DMS53 treated with DMSO at 0.1 percent for 48 hours (cell line): ENCODE results near the gene MTCL3.
A peak's percentile ranks its signal among the peaks of the same experiment; 100 is the strongest.

Source experiments
- DNase-seq: peaks from one replicate; lab custom pipeline; 2025; ENCODE audit not compliant: unreplicated experiment; lab: John Stamatoyannopoulos, UW

MTCL3 gene

GRCh38 chr6:127475135-127475822 is 43.9 kb downstream of the MTCL3 start:
- DNase-seq = no peak

- DNase-seq = no peak
Measured at GRCh38 chr6:127471379-127472255, 47.5 kb downstream of the MTCL3 start.

DNA sequence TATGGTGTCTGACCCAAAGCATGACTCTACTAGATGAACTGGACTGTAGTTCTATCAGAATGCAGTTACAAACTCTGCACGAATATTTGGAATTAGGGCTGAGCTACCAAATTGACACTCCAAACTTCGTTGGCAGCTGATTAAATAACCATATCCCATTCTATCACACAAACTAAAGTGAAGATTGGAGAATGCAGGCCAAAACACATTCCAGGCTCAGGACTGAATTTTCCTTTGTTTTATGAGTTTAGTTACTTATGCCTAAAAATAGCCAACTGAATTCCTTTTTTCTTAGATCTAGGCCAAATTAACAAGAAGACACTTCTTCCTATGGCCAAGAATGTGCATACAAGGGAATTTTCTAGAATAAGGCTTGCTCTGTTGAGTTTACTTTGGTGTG is 50.2 kb downstream of the MTCL3 start:
- no peak for DNase-seq

DNA sequence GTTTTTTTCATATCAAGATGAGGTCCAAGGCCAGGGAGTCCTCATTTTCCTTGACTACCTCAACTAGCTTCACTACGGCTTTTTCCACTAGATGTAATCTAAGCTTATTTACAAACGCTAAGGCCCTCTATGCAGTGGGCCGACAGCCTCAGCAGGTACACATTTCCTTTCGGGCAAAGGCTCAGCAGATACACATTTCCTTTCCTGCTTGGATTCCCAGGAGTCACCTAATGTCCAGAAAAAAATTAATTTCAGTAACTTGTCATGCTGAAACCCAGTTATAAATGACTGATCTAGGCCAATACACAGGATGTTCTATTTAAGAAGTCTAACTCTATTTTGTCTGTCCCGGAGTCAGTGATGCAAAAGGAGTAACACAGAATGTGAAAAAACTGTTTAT is 52.7 kb downstream of the MTCL3 start:
- DNase-seq = no peak

DNA sequence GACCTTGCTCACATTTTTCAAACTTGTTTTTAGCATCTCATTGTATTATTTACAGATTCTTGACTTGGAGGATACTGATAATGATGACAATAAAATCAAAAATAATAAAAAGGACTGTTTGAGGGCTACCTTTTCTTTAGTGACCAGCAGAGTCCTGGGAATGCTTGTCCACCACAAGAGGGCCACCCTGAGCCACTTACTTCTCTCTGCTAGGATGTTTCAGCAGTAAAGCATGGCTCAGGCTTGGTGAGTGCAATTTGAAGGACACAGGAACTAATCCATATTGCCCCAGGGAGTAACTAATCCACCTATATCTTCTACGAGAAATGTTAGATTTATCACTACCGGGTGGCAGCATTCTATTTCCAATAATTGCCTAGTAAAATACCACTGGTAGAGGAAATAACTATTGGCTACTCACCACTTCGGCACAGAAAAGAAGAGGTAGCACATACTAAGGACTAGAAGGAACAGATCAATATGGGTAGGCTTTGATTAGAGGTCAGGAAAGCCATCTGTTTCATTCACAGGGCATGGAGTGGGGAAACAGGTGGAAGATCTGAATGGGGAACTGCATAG is 54.2 kb downstream of the MTCL3 start:
- DNase-seq = peak; percentile 21

DNA sequence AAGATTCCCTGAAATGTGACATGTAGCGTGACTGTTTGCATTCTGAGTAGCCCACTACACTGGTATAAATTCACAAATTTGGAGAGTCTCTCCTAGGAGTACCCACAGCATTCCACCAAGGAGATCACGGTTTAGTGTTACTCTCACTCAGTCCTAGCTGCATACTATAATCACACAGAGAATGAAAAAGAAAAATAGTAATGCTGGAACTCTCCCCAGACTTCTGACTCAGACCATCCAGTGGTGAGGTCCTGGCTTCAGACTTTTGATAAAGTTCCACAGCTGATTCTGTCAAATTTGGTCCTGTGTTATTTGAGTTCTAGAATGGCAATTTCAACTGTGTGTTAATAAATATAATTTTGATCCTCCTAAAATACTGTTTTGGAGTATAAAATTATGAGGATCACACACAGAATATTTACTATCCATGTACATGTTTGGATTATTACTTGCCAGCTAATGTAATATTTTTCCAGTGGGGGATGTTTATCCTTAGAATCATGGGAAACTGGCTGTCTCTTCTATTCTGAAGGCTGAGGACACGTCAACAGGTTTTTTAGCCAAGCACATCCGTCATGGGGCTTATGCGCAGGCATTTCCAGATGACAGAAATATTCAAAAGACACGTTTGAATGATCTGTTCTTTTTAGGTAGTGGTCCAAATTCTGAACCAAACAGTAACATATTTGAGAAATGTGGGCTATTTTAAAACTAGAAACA is 54.8 kb downstream of the MTCL3 start:
- DNase-seq = no peak

- no peak for DNase-seq
Measured at GRCh38 chr6:127463056-127463455, 56.1 kb downstream of the MTCL3 start.

- no peak for DNase-seq
Measured at GRCh38 chr6:127462376-127462775, 56.8 kb downstream of the MTCL3 start.

DNA sequence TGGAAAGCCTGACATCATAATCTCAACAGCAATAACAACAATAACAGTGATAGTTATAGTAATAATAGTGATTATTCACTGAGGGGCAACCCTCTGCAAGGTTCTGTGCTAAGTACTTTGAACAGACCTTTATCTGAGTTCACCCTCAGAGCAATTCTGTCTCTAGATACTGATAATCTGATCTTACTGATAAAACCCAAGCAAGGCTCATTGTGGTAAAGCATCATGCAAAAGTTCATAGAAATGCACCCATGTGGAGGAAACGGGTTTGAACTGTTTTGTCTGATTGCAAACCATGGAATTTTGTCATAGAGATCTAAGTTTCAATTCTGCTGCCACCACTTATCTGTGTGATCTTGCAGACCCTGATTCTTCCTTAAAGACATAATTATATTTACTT is 58.7 kb downstream of the MTCL3 start:
- DNase-seq = no peak

GRCh38 chr6:127459231-127459641 is 59.9 kb downstream of the MTCL3 start, which contains the start of gene KIAA0408:
Gene KIAA0408 (minus strand): TSS chr6:127459389. CDS start chr6:127453981, 5,408 bp downstream.
- no peak for DNase-seq

DNA sequence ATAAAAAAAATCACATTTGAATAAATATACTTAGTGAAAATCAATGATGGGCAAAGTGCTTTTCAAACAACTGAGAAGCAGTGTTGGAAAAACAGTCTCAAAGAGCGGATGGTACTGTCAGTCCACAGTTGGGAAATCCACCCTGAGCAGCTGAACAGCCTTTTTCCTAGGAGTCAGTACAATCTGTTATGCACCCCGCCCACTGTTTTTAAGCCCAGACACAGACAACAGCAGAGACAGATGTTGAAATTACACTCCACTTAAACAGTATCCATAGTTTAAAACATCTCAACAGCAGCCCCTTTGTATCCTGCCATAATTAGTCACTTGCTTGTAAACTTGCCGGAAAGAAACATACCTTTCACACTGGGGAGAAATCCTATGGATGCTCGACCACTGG is 60.3 kb downstream of the MTCL3 start:
- no peak for DNase-seq

GRCh38 chr6:127458222-127458621 is 60.9 kb downstream of the MTCL3 start:
- no peak for DNase-seq

- DNase-seq = no peak
Measured at GRCh38 chr6:127457456-127458064, 61.6 kb downstream of the MTCL3 start.

- no peak for DNase-seq
Measured at GRCh38 chr6:127456465-127456864, 62.7 kb downstream of the MTCL3 start.

GRCh38 chr6:127453845-127454619 is 65.1 kb downstream of the MTCL3 start:
- DNase-seq = no peak

DNA sequence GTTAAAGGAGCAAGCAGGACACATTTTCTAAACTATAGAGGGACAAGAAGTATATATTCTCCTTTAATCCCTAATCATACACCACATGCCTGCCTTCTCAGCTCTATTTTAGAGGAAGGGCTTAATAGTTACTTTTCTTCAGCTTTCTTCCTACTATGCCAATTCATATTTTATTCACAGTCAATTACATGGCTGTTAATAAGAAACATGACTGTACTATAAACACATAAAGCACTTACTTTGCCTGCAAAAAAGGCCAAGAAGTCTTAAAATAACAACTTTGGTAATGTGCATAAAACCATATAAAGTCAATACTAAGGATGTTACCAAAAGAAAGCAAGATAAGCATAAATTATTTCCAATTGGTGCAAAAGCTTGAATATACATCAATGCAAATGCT is 66.3 kb downstream of the MTCL3 start:
- DNase-seq = no peak

DNA sequence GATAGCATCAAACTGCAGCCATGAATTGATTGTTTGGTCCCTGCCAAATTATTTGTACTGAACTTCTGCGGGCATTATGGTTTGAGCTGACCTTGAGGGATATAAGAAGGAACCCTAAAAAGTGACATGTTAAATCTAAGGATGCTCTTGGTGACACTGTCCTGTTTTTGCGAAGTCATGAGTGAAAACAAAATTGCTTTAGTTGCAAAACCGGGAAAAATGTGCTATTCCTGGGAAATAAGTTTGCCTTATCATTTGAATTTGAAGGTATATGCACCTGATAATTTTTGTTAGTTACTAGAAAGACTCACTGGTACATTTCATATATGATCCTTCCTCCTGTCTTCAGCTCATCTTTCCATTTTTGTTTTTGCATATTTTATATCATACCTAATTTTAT is 67.7 kb downstream of the MTCL3 start:
- DNase-seq = no peak

- DNase-seq = no peak
Measured at GRCh38 chr6:127447780-127448179, 71.4 kb downstream of the MTCL3 start.

GRCh38 chr6:127446356-127446755 is 72.8 kb downstream of the MTCL3 start:
- DNase-seq = no peak

GRCh38 chr6:127441881-127442280 is 77.3 kb downstream of the MTCL3 start:
- DNase-seq = no peak
